ENCODE measurements around the gene MEGF10.

MEGF10 gene

DNA sequence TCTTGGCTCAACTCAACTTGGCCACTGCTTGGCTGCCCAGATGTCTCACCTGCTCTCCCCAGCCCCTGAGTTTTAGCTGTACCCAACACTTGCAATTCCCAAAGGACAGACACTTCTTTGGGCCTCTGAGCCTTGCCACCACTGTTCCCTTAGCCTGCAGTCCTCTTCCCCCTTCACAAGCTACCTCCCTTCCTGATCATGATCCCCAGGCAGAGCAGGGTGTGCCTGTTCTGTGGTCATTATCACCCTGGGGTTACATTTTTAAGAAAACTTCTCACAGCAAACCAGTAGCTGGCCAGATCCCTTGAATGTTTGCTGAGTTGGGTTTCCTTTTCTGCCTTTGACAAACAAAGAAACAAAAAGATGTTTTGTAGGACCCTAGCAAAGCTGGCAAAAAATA, 139.3 kb downstream of the MEGF10 start:
- TF ChIP-seq CTCF (IDR thresholded peaks at IDR 0.05; ENCODE audit: borderline replicate concordance, control extremely low read depth, extremely low read depth, insufficient read depth, missing control alignments), result no peak
- DNase-seq (ENCODE audit: low spot score), result no peak
- in situ Hi-C loops (cut with MboI; ENCODE audit: low sequenced_read_pairs, unreplicated experiment), result no loop called here

- DNase-seq (ENCODE audit: low spot score), result no peak
- TF ChIP-seq CTCF (IDR thresholded peaks at IDR 0.05; ENCODE audit: borderline replicate concordance, control extremely low read depth, extremely low read depth, insufficient read depth, missing control alignments), result no peak
- in situ Hi-C loops (cut with MboI; ENCODE audit: low sequenced_read_pairs, unreplicated experiment), result no loop called here
These were observed 140.0 kb downstream of the MEGF10 start for GRCh38 chr5:127430627-127431026.

DNA sequence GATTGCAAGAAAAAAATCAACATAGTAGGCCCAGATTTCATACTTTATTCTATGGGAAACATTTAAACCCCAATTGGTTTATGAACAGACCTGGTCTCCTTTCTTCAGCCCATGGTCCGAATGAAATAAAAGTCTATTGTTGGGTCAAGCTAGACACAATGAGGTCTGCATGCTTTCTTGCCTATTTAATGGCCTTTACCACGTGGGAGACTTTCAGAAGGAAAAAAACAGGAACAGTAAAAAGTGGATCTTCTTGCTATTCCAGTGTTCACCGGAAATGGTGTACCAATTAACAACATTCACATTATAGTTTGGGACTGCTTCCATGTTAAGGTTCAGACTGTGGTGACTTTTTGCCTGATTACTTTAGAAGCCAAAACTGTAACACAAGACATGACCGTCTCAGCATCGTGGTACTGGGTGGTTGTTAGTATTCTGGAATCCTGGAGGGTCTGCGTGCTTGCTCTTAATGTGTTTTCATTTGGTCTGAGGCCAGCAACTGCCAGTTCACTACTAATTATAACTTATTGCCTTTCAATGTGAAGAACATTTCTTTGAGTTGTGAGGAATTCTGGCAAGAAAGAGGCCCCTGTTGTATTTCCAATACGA, 141.5 kb downstream of the MEGF10 start:
- DNase-seq (ENCODE audit: low spot score), result no peak
- in situ Hi-C loops (cut with MboI; ENCODE audit: low sequenced_read_pairs, unreplicated experiment), result no loop called here
- no peak for TF ChIP-seq CTCF (IDR thresholded peaks at IDR 0.05; ENCODE audit: borderline replicate concordance, control extremely low read depth, extremely low read depth, insufficient read depth, missing control alignments)

DNA sequence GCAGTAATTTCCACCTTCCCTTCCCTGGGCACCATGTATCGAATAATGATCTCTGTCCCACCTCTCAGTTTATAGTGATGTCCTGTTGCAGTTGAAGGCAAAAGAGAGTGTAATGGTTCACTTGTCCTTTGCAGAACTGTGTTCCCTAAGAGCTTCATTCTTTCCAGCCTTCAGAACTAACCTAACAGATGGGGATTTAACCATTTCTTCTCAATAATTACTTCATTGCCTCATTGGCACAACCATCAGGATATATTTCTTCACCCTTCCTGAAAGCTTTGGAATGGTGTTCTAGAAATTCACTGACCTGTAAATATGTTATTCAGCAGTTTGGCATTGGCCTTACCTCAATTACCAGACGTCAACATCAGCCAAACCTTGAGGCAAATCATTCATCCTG, 142.9 kb downstream of the MEGF10 start:
- TF ChIP-seq CTCF (IDR thresholded peaks at IDR 0.05; ENCODE audit: borderline replicate concordance, control extremely low read depth, extremely low read depth, insufficient read depth, missing control alignments), result no peak
- no peak for DNase-seq (ENCODE audit: low spot score)
- in situ Hi-C loops (cut with MboI; ENCODE audit: low sequenced_read_pairs, unreplicated experiment), result no loop called here

GRCh38 chr5:127434588-127434987, 144.0 kb downstream of the MEGF10 start:
- in situ Hi-C loops (cut with MboI; ENCODE audit: low sequenced_read_pairs, unreplicated experiment), result no loop called here
- no peak for TF ChIP-seq CTCF (IDR thresholded peaks at IDR 0.05; ENCODE audit: borderline replicate concordance, control extremely low read depth, extremely low read depth, insufficient read depth, missing control alignments)
- DNase-seq (ENCODE audit: low spot score), result no peak

- TF ChIP-seq CTCF (IDR thresholded peaks at IDR 0.05; ENCODE audit: borderline replicate concordance, control extremely low read depth, extremely low read depth, insufficient read depth, missing control alignments), result no peak
- in situ Hi-C loops (cut with MboI; ENCODE audit: low sequenced_read_pairs, unreplicated experiment), result no loop called here
- DNase-seq (ENCODE audit: low spot score), result no peak
These were observed 145.2 kb downstream of the MEGF10 start for GRCh38 chr5:127435821-127436220.
